ENCODE results near the gene CSNK1D.

DNA sequence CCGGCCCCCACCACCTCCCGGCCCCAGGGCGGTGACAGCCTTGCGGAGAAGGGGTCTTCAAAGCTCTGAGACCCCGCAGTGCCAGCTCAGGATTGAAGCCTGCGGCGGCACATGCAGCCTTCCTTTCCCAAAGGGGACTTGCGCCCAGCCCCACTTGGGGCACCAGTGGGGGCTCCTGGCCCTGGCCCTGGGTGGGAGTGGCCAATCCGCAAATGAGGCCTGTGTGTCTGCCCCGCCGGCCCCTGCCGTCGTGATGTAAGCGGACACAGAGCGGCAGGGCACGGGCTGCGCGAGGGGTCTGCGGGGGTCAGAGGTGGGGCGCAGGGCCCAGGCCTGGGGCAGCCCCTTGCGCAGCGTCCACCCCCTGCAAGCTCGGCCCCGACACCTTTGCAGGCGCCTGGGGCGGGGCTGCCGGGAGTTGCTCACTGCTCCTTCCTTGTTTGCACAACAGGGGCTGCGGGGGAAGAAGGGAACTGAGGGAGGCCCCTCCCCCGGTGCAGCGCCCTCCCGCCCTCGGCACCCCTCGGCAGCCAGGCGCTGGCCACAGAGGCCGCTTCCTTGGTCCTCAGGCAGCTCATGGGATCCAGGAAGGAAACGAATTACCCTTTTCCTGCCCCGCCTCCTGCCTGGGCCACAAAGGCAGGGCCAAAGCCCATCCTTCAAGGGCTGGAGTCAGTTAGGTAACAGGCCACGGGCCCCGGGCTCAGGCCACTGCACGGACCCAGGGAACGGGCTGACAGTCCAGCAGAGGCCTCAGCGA, 41.8 kb downstream of the CSNK1D start:
- TF ChIP-seq POLR2AphosphoS5 (IDR thresholded peaks at IDR 0.05; ENCODE audit: low read depth): no peak; the same call in 1 of the 2 replicates
- TF ChIP-seq, protein P1, sequence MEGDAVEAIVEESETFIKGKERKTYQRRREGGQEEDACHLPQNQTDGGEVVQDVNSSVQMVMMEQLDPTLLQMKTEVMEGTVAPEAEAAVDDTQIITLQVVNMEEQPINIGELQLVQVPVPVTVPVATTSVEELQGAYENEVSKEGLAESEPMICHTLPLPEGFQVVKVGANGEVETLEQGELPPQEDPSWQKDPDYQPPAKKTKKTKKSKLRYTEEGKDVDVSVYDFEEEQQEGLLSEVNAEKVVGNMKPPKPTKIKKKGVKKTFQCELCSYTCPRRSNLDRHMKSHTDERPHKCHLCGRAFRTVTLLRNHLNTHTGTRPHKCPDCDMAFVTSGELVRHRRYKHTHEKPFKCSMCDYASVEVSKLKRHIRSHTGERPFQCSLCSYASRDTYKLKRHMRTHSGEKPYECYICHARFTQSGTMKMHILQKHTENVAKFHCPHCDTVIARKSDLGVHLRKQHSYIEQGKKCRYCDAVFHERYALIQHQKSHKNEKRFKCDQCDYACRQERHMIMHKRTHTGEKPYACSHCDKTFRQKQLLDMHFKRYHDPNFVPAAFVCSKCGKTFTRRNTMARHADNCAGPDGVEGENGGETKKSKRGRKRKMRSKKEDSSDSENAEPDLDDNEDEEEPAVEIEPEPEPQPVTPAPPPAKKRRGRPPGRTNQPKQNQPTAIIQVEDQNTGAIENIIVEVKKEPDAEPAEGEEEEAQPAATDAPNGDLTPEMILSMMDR (conservative IDR thresholded peaks at IDR 0.05; ENCODE audit: low read depth in 2 of 2): no peak
